Endothelial cell of umbilical vein (primary cell): Measurements from ENCODE around the gene CIB4. TPM values are rescaled to one million over a fixed set of nuclear protein-coding genes. Genes with fewer than 3 reads are reported as not detected.

ENCODE experiments used
- BruUV-seq: library from RNA; stranded (reverse); fragments of 400-500 nt; replicated peaks from 2 replicates; lab custom pipeline; 2021; lab: Mats Ljungman, UMichigan
- CTCF ChIA-PET: fragments of 300-600, 350-600 bp; sonication (Branson Sonifier 250); formaldehyde crosslinking; loops from one replicate; lab custom pipeline; 2021; ENCODE audit warnings: antibody characterized with exemption, inconsistent platforms; lab: Charles Lee
- POLR2A ChIA-PET: fragments of 300-600, 350-600 bp; sonication (Branson Sonifier 250); formaldehyde crosslinking; loops from one replicate; lab custom pipeline; 2021; ENCODE audit warnings: antibody characterized with exemption, inconsistent platforms; lab: Charles Lee
- DNase-seq: peaks from one replicate; pipeline ENCODE4 v3.0.0-alpha.2; 2011; ENCODE audit warnings: low read depth, low spot score
- FAIRE-seq: peaks from 2 replicates; lab custom pipeline; 2011; peaks lifted over from hg19 to GRCh38; lab: Jason Lieb, UNC
- H2AFZ ChIP-seq: 2 replicates; pipeline ENCODE4 v1.6.0; 2012; ENCODE audit warnings: low read depth, low read length, control low read depth, inconsistent platforms
- H3K27ac ChIP-seq: 2 replicates; pipeline ENCODE4 v1.5.1; 2011; ENCODE audit warnings: low read depth, mild to moderate bottlenecking, control low read depth, low read length, moderate library complexity; ENCODE audit not compliant: insufficient read depth
- H3K27me3 ChIP-seq, 2 experiments: 2 replicates each; pipeline versions ENCODE4 v1.6.0 to v1.6.1; 2011; ENCODE audit warnings: low read length in 2 of 2, mixed read lengths in 1 of 2; ENCODE audit not compliant: control insufficient read depth in 2 of 2, insufficient read depth in 2 of 2
- H3K36me3 ChIP-seq, 2 experiments: 2 replicates in 1 of 2; 3 replicates in 1 of 2; pipeline ENCODE4 v1.5.1; 2011; ENCODE audit warnings: low read length in 2 of 2, mild to moderate bottlenecking in 1 of 2, moderate library complexity in 1 of 2; ENCODE audit not compliant: control insufficient read depth in 2 of 2, insufficient read depth in 2 of 2; ENCODE audit errors: extremely low read depth in 1 of 2
- H3K4me1 ChIP-seq: 3 replicates; pipeline ENCODE4 v1.5.1; 2011; ENCODE audit warnings: mild to moderate bottlenecking, low read length; ENCODE audit not compliant: control insufficient read depth, insufficient read depth; ENCODE audit errors: extremely low read depth
- H3K4me2 ChIP-seq: 2 replicates; pipeline ENCODE4 v1.6.1; 2011; ENCODE audit warnings: low read length, control low read depth, mixed read lengths; ENCODE audit not compliant: insufficient read depth
- H3K4me3 ChIP-seq, 3 experiments: fragments of 200-600 bp in 1 of 3; sonication (generic), shearing (Covaris generic) in 1 of 3; replicated peaks in 1 of 3; 2 replicates each; pipeline ENCODE4 v1.5.1; 2011 to 2016; ENCODE audit warnings: control low read depth in 3 of 3, low read length in 3 of 3, mild to moderate bottlenecking in 2 of 3, inconsistent platforms in 1 of 3, low read depth in 1 of 3, moderate library complexity in 1 of 3; ENCODE audit not compliant: insufficient read depth in 1 of 3
- H3K79me2 ChIP-seq: 2 replicates; pipeline ENCODE4 v1.6.0; 2012; ENCODE audit warnings: low read length, inconsistent platforms; ENCODE audit not compliant: control insufficient read depth, insufficient read depth
- H3K9ac ChIP-seq: replicated peaks from 2 replicates; pipeline ENCODE3; 2011; ENCODE audit warnings: low read length, control low read depth; ENCODE audit not compliant: insufficient read depth; ENCODE audit errors: extremely low read depth
- H3K9me1 ChIP-seq: replicated peaks from 3 replicates; pipeline ENCODE4 v1.6.0; 2011; ENCODE audit warnings: mild to moderate bottlenecking, low read length; ENCODE audit not compliant: control insufficient read depth, insufficient read depth; ENCODE audit errors: extremely low read depth
- H3K9me3 ChIP-seq: replicated peaks from 2 replicates; pipeline ENCODE4 v1.5.1; 2012; ENCODE audit warnings: low read length, inconsistent platforms; ENCODE audit not compliant: control insufficient read depth, insufficient read depth
- H4K20me1 ChIP-seq: replicated peaks from 2 replicates; pipeline ENCODE3; 2011; ENCODE audit warnings: mild to moderate bottlenecking, low read length; ENCODE audit not compliant: control insufficient read depth, insufficient read depth; ENCODE audit errors: extremely low read depth
- EZH2 ChIP-seq: IDR thresholded peaks from 2 replicates; pipeline ENCODE4 v1.6.1; 2012; ENCODE audit warnings: borderline replicate concordance, low read depth, mild to moderate bottlenecking, moderate library complexity, low read length, inconsistent platforms; ENCODE audit not compliant: severe bottlenecking
- FOS ChIP-seq: IDR thresholded peaks from 2 replicates; pipeline ENCODE4 v1.6.1; 2011; ENCODE audit warnings: mild to moderate bottlenecking, low read length, moderate library complexity, borderline replicate concordance; ENCODE audit not compliant: insufficient read depth
- GATA2 ChIP-seq: IDR thresholded peaks from 2 replicates; pipeline ENCODE4 v1.7.0; 2011; ENCODE audit warnings: low read depth, mild to moderate bottlenecking, moderate library complexity, mixed read lengths, low read length; ENCODE audit not compliant: insufficient read length, insufficient read depth
- JUN ChIP-seq: IDR thresholded peaks from 2 replicates; pipeline ENCODE4 v1.6.1; 2011; ENCODE audit warnings: borderline replicate concordance, low read depth; ENCODE audit not compliant: insufficient read length, insufficient read depth
- MAX ChIP-seq: IDR thresholded peaks from 2 replicates; pipeline ENCODE4 v1.6.1; 2011; ENCODE audit not compliant: insufficient read depth, insufficient read length
- MYC ChIP-seq: IDR thresholded peaks from one replicate; pipeline ENCODE4 v1.6.1; 2011; ENCODE audit warnings: mild to moderate bottlenecking, low read depth, low read length
- POLR2A ChIP-seq: IDR thresholded peaks from 2 replicates; pipeline ENCODE4 v1.6.1; 2012; ENCODE audit warnings: low read depth, mild to moderate bottlenecking, control low read depth, low read length
- POLR2AphosphoS5 ChIP-seq: IDR thresholded peaks from 2 replicates; pipeline ENCODE4 v1.6.1; 2012; ENCODE audit warnings: low read depth, mild to moderate bottlenecking, control low read depth, low read length, moderate library complexity; ENCODE audit not compliant: insufficient read depth
- dilution Hi-C: fragments of 300-500 bp; cut with MboI; formaldehyde crosslinking; loops from one replicate; pipeline ENCODE4 v1.15.0; 2019; ENCODE audit warnings: low sequenced_read_pairs; ENCODE audit not compliant: extremely low pct_ligation_motif_present
- intact Hi-C: fragments of 100-400 bp; cut with micrococcal nuclease; formaldehyde crosslinking; loops from one replicate; pipeline ENCODE4 v1.10.0; 2022
- polyA plus RNA-seq, 4 experiments: library from polyadenylated mRNA; depleted of rRNA in 3 of 4; stranded (reverse) in 3 of 4; unstranded in 1 of 4; fragments of >200 nt; gene quantifications; 2 replicates each; pipeline versions ENCODE4 v1.2.1 to v1.2.3, GENCODE V29; 2011 to 2012; ENCODE audit warnings: missing spikeins in 1 of 4
- total RNA-seq: library from RNA; stranded (reverse); gene quantifications from 2 replicates; pipeline ENCODE4 v1.2.3, GENCODE V29; 2021
- TF ChIP-seq, protein P1 (sequence below), 2 donors: IDR thresholded peaks; 1 replicate in 1 of 2; 2 replicates in 1 of 2; pipeline ENCODE4 v1.5.1; 2011; ENCODE audit warnings: low read length in 2 of 2, mild to moderate bottlenecking in 2 of 2, moderate library complexity in 2 of 2, control low read depth in 1 of 2, inconsistent platforms in 1 of 2, low read depth in 1 of 2; ENCODE audit not compliant: insufficient read depth in 1 of 2; ENCODE audit errors: extremely low read depth in 1 of 2

The CIB4 gene
- total and polyA plus RNA-seq, 2 donors (not counting 3 experiments of a cell fraction or from before 2014, with no cell fraction given): not detected

DNA sequence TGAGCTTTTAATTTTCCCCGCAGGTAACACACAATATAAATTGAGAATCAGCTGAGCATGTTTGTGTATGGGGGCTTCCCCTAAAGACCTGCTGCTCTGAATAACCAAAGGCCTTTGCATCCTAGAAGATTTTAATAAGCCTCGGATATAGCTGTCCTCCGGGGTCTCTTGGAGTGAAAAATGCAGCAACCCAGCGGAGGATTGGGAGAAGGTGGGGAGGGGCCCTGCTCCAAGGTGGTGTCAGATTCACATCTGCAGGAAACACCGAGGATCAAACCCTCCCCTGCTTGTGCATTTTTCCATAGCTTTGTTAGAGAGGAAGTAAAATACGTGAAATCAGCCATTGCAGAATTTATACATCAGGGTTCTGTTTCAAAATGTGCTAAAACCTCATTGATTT is 100.2 kb downstream of the CIB4 start:
- H3K4me2 ChIP-seq: no peak overlapping the region
- DNase-seq (no peak), FAIRE-seq (no peak)
- H3K79me2 ChIP-seq: no peaks in the 10 kb centered on the region
- BruUV-seq: no TSS peak
- H3K27me3 ChIP-seq: peaks cover 5 to 6% of the 10 kb centered on the region in 2 experiments
- H3K36me3 ChIP-seq: no peaks in the 10 kb centered on the region
- H3K4me1 ChIP-seq: no peaks in the 10 kb centered on the region
- CTCF ChIA-PET: interaction anchor here (0.9 to 1.6 kb wide), 3 partner anchors 11 to 37 kb away, joined by 3 to 6 read pairs (median 5); no protein-coding TSS in a partner anchor
- dilution Hi-C loops: no loop called here
- no peak overlapping the region for H3K4me3 ChIP-seq
- H3K27ac ChIP-seq: no peak overlapping the region
- H3K9me3 ChIP-seq: no peaks in the 10 kb centered on the region
- no peak for TF ChIP-seq JUN
- TF ChIP-seq MYC: no peak
- no peak for TF ChIP-seq GATA2
- TF ChIP-seq POLR2AphosphoS5: no peak
- TF ChIP-seq, protein P1, sequence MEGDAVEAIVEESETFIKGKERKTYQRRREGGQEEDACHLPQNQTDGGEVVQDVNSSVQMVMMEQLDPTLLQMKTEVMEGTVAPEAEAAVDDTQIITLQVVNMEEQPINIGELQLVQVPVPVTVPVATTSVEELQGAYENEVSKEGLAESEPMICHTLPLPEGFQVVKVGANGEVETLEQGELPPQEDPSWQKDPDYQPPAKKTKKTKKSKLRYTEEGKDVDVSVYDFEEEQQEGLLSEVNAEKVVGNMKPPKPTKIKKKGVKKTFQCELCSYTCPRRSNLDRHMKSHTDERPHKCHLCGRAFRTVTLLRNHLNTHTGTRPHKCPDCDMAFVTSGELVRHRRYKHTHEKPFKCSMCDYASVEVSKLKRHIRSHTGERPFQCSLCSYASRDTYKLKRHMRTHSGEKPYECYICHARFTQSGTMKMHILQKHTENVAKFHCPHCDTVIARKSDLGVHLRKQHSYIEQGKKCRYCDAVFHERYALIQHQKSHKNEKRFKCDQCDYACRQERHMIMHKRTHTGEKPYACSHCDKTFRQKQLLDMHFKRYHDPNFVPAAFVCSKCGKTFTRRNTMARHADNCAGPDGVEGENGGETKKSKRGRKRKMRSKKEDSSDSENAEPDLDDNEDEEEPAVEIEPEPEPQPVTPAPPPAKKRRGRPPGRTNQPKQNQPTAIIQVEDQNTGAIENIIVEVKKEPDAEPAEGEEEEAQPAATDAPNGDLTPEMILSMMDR (IDR thresholded peaks at IDR 0.05; ENCODE audit: extremely low read depth in 1 of 2, insufficient read depth in 1 of 2, low read depth in 1 of 2, low read length in 2 of 2): no peak
- TF ChIP-seq MAX: no peak
- no peak for TF ChIP-seq EZH2
- TF ChIP-seq FOS: no peak
- TF ChIP-seq POLR2A: no peak
- H4K20me1 ChIP-seq: no peaks in the 10 kb centered on the region
- POLR2A ChIA-PET: no interaction called here
- no peaks in the 10 kb centered on the region for H3K9me1 ChIP-seq
- intact Hi-C loops: no loop called here
- H3K9ac ChIP-seq: no peak overlapping the region
- no peak overlapping the region for H2AFZ ChIP-seq
